ENCODE data around the gene TACR1. TPM values are rescaled to one million over a fixed set of nuclear protein-coding genes. Genes with fewer than 3 reads are reported as not detected.

Gene TACR1
- total and polyA plus RNA-seq, 2 experiments from 2014 or later = 3.5 to 7.3 TPM

DNA sequence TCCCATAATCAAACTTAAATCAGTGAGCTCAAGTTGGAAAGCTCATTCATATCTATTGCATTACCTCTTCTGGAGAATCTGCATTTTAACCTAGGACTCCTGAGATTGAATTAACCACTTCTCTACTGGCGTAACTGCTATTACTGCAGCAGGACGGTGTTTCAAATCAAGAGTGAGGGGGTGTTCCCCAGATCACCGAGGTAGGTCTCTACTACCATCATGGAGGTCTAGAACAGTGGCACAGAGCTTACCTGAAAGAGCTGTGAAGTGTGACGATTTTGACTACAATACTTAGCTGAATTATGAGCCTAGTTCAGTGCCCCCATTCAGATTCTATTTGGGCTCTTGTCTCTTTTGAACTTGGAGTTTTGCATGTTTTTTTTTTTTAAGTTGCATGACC, 121.4 kb downstream of the TACR1 start:
- Mint-ChIP-seq H3K27me3 (ENCODE audit: insufficient read depth, low read depth, poor library complexity) (no peaks in the 10 kb centered on the region), H3K4me1 (peaks cover 18% of the 10 kb centered on the region), H3K36me3 (ENCODE audit: low read depth) (no peaks in the 10 kb centered on the region; the same call in 2 of the 3 replicates), H3K27ac (no peak overlapping the region), H3K4me3 (no peak overlapping the region), H3K9me3 (no peaks in the 10 kb centered on the region)
- no peaks in the 10 kb centered on the region for H3F3A ChIP-seq (replicated peaks; ENCODE audit: low read depth)
- peaks cover 18% of the 10 kb centered on the region for H3K4me1 ChIP-seq (ENCODE audit: insufficient read depth)
- H3K36me3 ChIP-seq (ENCODE audit: insufficient read depth) = no peaks in the 10 kb centered on the region
- no peak overlapping the region for H2AFZ ChIP-seq
- H3K79me2 ChIP-seq (replicated peaks; ENCODE audit: insufficient read depth) = no peaks in the 10 kb centered on the region
- ATAC-seq (no peak), DNase-seq (ENCODE audit: low spot score) (no peak)
- H3K9me2 ChIP-seq (ENCODE audit: insufficient read depth) = no peaks in the 10 kb centered on the region; the same call in 1 of the 2 replicates
- H3K27me3 ChIP-seq (ENCODE audit: insufficient read depth) = no peaks in the 10 kb centered on the region
- no peak overlapping the region for H3K27ac ChIP-seq (ENCODE audit: low read depth)
- no peaks in the 10 kb centered on the region for H4K20me1 ChIP-seq (replicated peaks; ENCODE audit: insufficient read depth)
- no peak overlapping the region for H3K4me2 ChIP-seq
- TF ChIP-seq EZH2phosphoT487 (IDR thresholded peaks at IDR 0.05; ENCODE audit: unreplicated experiment) = no peak
- TF ChIP-seq ZNF114 (CRISPR knock-in tag; IDR thresholded peaks at IDR 0.05) = no peak
- TF ChIP-seq JUNB (IDR thresholded peaks at IDR 0.05; ENCODE audit: unreplicated experiment) = no peak
- TF ChIP-seq EZH2 (IDR thresholded peaks at IDR 0.05; ENCODE audit: low read depth, unreplicated experiment) = no peak
- no peak for TF ChIP-seq NANOG (IDR thresholded peaks at IDR 0.05; ENCODE audit: borderline replicate concordance)
- TF ChIP-seq CREB1 (CRISPR knock-in tag; IDR thresholded peaks at IDR 0.05; ENCODE audit: low read depth) = no peak
- TF ChIP-seq, protein P1, sequence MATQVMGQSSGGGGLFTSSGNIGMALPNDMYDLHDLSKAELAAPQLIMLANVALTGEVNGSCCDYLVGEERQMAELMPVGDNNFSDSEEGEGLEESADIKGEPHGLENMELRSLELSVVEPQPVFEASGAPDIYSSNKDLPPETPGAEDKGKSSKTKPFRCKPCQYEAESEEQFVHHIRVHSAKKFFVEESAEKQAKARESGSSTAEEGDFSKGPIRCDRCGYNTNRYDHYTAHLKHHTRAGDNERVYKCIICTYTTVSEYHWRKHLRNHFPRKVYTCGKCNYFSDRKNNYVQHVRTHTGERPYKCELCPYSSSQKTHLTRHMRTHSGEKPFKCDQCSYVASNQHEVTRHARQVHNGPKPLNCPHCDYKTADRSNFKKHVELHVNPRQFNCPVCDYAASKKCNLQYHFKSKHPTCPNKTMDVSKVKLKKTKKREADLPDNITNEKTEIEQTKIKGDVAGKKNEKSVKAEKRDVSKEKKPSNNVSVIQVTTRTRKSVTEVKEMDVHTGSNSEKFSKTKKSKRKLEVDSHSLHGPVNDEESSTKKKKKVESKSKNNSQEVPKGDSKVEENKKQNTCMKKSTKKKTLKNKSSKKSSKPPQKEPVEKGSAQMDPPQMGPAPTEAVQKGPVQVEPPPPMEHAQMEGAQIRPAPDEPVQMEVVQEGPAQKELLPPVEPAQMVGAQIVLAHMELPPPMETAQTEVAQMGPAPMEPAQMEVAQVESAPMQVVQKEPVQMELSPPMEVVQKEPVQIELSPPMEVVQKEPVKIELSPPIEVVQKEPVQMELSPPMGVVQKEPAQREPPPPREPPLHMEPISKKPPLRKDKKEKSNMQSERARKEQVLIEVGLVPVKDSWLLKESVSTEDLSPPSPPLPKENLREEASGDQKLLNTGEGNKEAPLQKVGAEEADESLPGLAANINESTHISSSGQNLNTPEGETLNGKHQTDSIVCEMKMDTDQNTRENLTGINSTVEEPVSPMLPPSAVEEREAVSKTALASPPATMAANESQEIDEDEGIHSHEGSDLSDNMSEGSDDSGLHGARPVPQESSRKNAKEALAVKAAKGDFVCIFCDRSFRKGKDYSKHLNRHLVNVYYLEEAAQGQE (IDR thresholded peaks at IDR 0.05; ENCODE audit: unreplicated experiment) = no peak
- TF ChIP-seq STAT1 (IDR thresholded peaks at IDR 0.05; ENCODE audit: unreplicated experiment) = no peak
- TF ChIP-seq, protein P2, sequence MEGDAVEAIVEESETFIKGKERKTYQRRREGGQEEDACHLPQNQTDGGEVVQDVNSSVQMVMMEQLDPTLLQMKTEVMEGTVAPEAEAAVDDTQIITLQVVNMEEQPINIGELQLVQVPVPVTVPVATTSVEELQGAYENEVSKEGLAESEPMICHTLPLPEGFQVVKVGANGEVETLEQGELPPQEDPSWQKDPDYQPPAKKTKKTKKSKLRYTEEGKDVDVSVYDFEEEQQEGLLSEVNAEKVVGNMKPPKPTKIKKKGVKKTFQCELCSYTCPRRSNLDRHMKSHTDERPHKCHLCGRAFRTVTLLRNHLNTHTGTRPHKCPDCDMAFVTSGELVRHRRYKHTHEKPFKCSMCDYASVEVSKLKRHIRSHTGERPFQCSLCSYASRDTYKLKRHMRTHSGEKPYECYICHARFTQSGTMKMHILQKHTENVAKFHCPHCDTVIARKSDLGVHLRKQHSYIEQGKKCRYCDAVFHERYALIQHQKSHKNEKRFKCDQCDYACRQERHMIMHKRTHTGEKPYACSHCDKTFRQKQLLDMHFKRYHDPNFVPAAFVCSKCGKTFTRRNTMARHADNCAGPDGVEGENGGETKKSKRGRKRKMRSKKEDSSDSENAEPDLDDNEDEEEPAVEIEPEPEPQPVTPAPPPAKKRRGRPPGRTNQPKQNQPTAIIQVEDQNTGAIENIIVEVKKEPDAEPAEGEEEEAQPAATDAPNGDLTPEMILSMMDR (conservative IDR thresholded peaks at IDR 0.05; ENCODE audit: low read depth in 2 of 2) = no peak
- TF ChIP-seq, protein P3, sequence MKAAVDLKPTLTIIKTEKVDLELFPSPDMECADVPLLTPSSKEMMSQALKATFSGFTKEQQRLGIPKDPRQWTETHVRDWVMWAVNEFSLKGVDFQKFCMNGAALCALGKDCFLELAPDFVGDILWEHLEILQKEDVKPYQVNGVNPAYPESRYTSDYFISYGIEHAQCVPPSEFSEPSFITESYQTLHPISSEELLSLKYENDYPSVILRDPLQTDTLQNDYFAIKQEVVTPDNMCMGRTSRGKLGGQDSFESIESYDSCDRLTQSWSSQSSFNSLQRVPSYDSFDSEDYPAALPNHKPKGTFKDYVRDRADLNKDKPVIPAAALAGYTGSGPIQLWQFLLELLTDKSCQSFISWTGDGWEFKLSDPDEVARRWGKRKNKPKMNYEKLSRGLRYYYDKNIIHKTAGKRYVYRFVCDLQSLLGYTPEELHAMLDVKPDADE (IDR thresholded peaks at IDR 0.05) = no peak
- no peak overlapping the region for H3K4me3 ChIP-seq

Data from GM23338 (cell line).